Gastrocnemius medialis (tissue), 4 donors: Measurements from ENCODE around the gene FCHSD2.

Experiments used
- CTCF ChIP-seq, 5 experiments: fragments of 450-650 bp in 3 of 5; fragments of 200-600 bp in 2 of 5; sonication (generic) in 2 of 5; IDR thresholded peaks in 4 of 5; conservative IDR thresholded peaks in 1 of 5; 1 replicate in 4 of 5; 2 replicates in 1 of 5; pipeline ENCODE4 v1.5.1; 2016 to 2019; ENCODE audit warnings: antibody characterized with exemption in 5 of 5, mild to moderate bottlenecking in 3 of 5, moderate library complexity in 3 of 5
- POLR2A ChIP-seq, 2 donors: fragments of 450-650 bp; IDR thresholded peaks; one replicate each; pipeline ENCODE4 v1.6.1; 2017; ENCODE audit warnings: antibody characterized with exemption in 2 of 2, mild to moderate bottlenecking in 2 of 2, moderate library complexity in 2 of 2

- peak; percentile 25 to 59 (median 38) for TF ChIP-seq CTCF (IDR thresholded peaks at IDR 0.05 in 4 of 5, conservative IDR thresholded peaks at IDR 0.05 in 1 of 5)
- TF ChIP-seq POLR2A (IDR thresholded peaks at IDR 0.05), result no peak
Observed at GRCh38 chr11:72924568-72925190, 217.4 kb downstream of the FCHSD2 start.
